PC-3 (cell line): ENCODE data around the gene DPP8. TPM values are rescaled to one million over a fixed set of nuclear protein-coding genes. Genes with fewer than 3 reads are reported as not detected.

Experiments
- ATAC-seq: fragments of 200-7000 bp; cut with Tn5 transposase; 2 replicates; pipeline ENCODE4 v1.9.1; 2020; ENCODE audit warnings: mild to moderate bottlenecking, moderate library complexity
- BruUV-seq: library from RNA; stranded (reverse); fragments of 400-500 nt; replicated peaks from 2 replicates; lab custom pipeline; 2021; lab: Mats Ljungman, UMichigan
- CTCF ChIA-PET: fragments of 300-600 bp; sonication (Branson Sonifier 250); formaldehyde crosslinking; loops from one replicate; lab custom pipeline; 2022; ENCODE audit warnings: antibody characterized with exemption; lab: Charles Lee
- POLR2A ChIA-PET: fragments of 300-600 bp; sonication (Branson Sonifier 250); formaldehyde crosslinking; loops from one replicate; lab custom pipeline; 2022; ENCODE audit warnings: antibody characterized with exemption; ENCODE audit not compliant: unreplicated experiment; lab: Charles Lee
- DNase-seq: peaks from one replicate; pipeline ENCODE4 v3.0.0-alpha.2; 2015
- H2AFZ ChIP-seq: fragments of 300-600 bp; sonication (generic); 2 replicates; pipeline ENCODE4 v1.6.0; 2016; ENCODE audit warnings: antibody characterized with exemption, low read length
- H3F3A ChIP-seq: fragments of 300-600 bp; sonication (generic); one replicate; pipeline ENCODE4 v1.6.0; 2017; ENCODE audit warnings: antibody characterized with exemption, low read length, control low read depth, mild to moderate bottlenecking; ENCODE audit not compliant: unreplicated experiment
- H3K27ac ChIP-seq: fragments of 300-600 bp; sonication (generic); 2 replicates; pipeline ENCODE4 v1.5.1; 2016; ENCODE audit warnings: mild to moderate bottlenecking, low read length
- H3K27me3 ChIP-seq: fragments of 300-600 bp; sonication (generic); 2 replicates; pipeline ENCODE4 v1.6.1; 2016; ENCODE audit warnings: low read length, mixed read lengths
- H3K36me3 ChIP-seq: fragments of 300-600 bp; sonication (generic); 2 replicates; pipeline ENCODE4 v1.6.1; 2016; ENCODE audit warnings: low read depth, mixed run types, low read length, mixed read lengths
- H3K4me1 ChIP-seq: fragments of 300-600 bp; sonication (generic); 2 replicates; pipeline ENCODE4 v1.5.1; 2016; ENCODE audit warnings: low read length; ENCODE audit not compliant: insufficient read depth
- H3K4me2 ChIP-seq: fragments of 300-600 bp; sonication (generic); 2 replicates; pipeline ENCODE4 v1.6.0; 2016; ENCODE audit warnings: low read length
- H3K4me3 ChIP-seq: fragments of 300-600 bp; sonication (generic); 2 replicates; pipeline ENCODE4 v1.5.1; 2016; ENCODE audit warnings: mild to moderate bottlenecking, low read length, mixed read lengths
- H3K79me2 ChIP-seq: fragments of 300-600 bp; sonication (generic); 2 replicates; pipeline ENCODE4 v1.6.1; 2017; ENCODE audit warnings: low read length, mixed read lengths
- H3K9ac ChIP-seq: fragments of 300-600 bp; sonication (generic); 2 replicates; pipeline ENCODE4 v1.6.0; 2016; ENCODE audit warnings: mild to moderate bottlenecking, low read length
- H3K9me2 ChIP-seq: fragments of 300-600 bp; sonication (generic); replicated peaks from 2 replicates; pipeline ENCODE4 v1.6.1; 2016; ENCODE audit warnings: mixed run types, low read length, mixed read lengths
- H3K9me3 ChIP-seq: fragments of 300-600 bp; sonication (generic); 2 replicates; pipeline ENCODE4 v1.6.1; 2016; ENCODE audit warnings: low read length, mixed read lengths
- H4K20me1 ChIP-seq: fragments of 300-600 bp; sonication (generic); 2 replicates; pipeline ENCODE4 v1.6.1; 2016; ENCODE audit warnings: low read length, mixed read lengths
- CTCF ChIP-seq: fragments of 300-600 bp; sonication (generic); conservative IDR thresholded peaks from 2 replicates; pipeline ENCODE4 v1.5.1; 2017; ENCODE audit warnings: antibody characterized with exemption, low read depth, mild to moderate bottlenecking, low read length
- EZH2 ChIP-seq: fragments of 300-600 bp; sonication (generic); IDR thresholded peaks from one replicate; pipeline ENCODE4 v1.6.1; 2017; ENCODE audit warnings: antibody characterized with exemption, mild to moderate bottlenecking, low read length; ENCODE audit not compliant: unreplicated experiment
- EZH2phosphoT487 ChIP-seq: fragments of 300-600 bp; sonication (generic); IDR thresholded peaks from 2 replicates; pipeline ENCODE4 v1.6.1; 2018; ENCODE audit warnings: mild to moderate bottlenecking, antibody characterized with exemption, low read length, borderline replicate concordance
- intact Hi-C: fragments of 100-400 bp; cut with micrococcal nuclease; formaldehyde crosslinking; loops from 2 replicates; pipeline ENCODE4 v1.9.0; 2023
- total RNA-seq: library from RNA; depleted of rRNA; stranded (reverse); fragments of >200 nt; gene quantifications from 2 replicates; pipeline ENCODE4 v1.2.3, GENCODE V29; 2014

The DPP8 gene
- total RNA-seq, 1 experiment from 2014 or later: 20.6 TPM

GRCh38 chr15:65517866-65518207 lies 348 bp upstream of the DPP8 start:
- Histone ChIP-seq H3K4me1 (peaks cover 13% of the 10 kb centered on the region), H3F3A (no peaks in the 10 kb centered on the region), H3K9me3 (no peaks in the 10 kb centered on the region), H3K27ac (no peak overlapping the region), H3K9ac (no peak overlapping the region), H2AFZ (peak overlapping the region; percentile 78), H4K20me1 (peaks cover 15% of the 10 kb centered on the region), H3K36me3 (0 out of 2 replicates have a peak, but pooled peaks cover 4% of the 10 kb centered on the region), H3K4me3 (peak overlapping the region; percentile 99; the same call in 1 of the 2 replicates), H3K79me2 (peaks cover 34% of the 10 kb centered on the region), H3K4me2 (peak overlapping the region; percentile 100), H3K27me3 (no peaks in the 10 kb centered on the region), H3K9me2 (no peaks in the 10 kb centered on the region)
- BruUV-seq: TSS peak; percentile 30
- peak; percentile 9 for ATAC-seq
- ChIA-PET CTCF (no interaction called here), POLR2A (no interaction called here)
- TF ChIP-seq CTCF: no peak; the same call in 1 of the 2 replicates
- no peak for TF ChIP-seq EZH2phosphoT487
- no peak for TF ChIP-seq EZH2
- DNase-seq: no peak
- intact Hi-C loops: no loop called here

DNA sequence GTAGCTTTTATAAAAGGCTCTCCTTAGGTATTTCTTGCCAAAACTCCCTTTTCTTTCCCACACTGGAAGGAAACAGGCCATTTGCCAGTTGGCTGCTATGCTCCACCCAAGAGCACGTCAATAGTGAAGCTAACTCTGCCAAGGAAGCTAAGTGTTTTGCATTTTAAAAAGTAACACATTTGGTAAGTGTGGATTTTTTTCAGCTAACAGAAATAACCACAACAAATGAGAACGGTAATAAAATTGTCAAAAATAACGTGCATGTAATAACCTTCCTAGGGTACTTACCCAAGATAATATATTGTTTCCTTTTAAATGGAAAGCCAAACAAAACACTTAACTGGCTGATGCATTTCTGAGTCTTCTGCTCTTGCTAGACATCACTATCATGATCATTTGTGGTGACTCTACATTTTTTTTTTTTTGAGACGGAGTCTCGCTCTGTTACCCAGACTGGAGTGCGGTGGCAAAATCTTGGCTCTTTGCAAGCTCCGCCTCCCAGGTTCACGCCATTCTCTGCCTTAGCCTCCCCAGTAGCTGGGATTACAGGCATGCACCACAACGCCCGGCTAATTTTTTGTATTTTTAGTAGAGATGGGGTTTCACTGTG lies 4.6 kb downstream of the DPP8 start:
- TF ChIP-seq CTCF (no peak), EZH2phosphoT487 (no peak), EZH2 (no peak)
- Histone ChIP-seq H3K4me1 (peaks cover 10% of the 10 kb centered on the region), H3F3A (no peaks in the 10 kb centered on the region), H4K20me1 (peaks cover 15% of the 10 kb centered on the region), H3K79me2 (peaks cover 34% of the 10 kb centered on the region), H3K4me2 (no peak overlapping the region), H2AFZ (no peak overlapping the region), H3K36me3 (peaks cover 18% of the 10 kb centered on the region; the same call in 1 of the 2 replicates), H3K4me3 (no peak overlapping the region), H3K27ac (no peak overlapping the region), H3K27me3 (no peaks in the 10 kb centered on the region), H3K9ac (no peak overlapping the region), H3K9me2 (no peaks in the 10 kb centered on the region), H3K9me3 (no peaks in the 10 kb centered on the region)
- ChIA-PET POLR2A (interaction anchor here (0.6 kb wide), 1 partner anchor 17 kb away, joined by 3 read pairs; no protein-coding TSS in a partner anchor), CTCF (no interaction called here)
- intact Hi-C loops: no loop called here
- no TSS peak for BruUV-seq
- no peak for ATAC-seq
- DNase-seq: no peak

GRCh38 chr15:65512189-65512588 lies 5.3 kb downstream of the DPP8 start:
- intact Hi-C loops: no loop called here
- no peaks in the 10 kb centered on the region for H3K9me3 ChIP-seq
- H3K4me3 ChIP-seq: no peak overlapping the region
- CTCF ChIA-PET: no interaction called here
- peaks cover 31% of the 10 kb centered on the region for H3K79me2 ChIP-seq
- H3K9ac ChIP-seq: no peak overlapping the region
- peaks cover 15% of the 10 kb centered on the region for H4K20me1 ChIP-seq
- peaks cover 18% of the 10 kb centered on the region; the same call in 1 of the 2 replicates for H3K36me3 ChIP-seq
- no peaks in the 10 kb centered on the region for H3K27me3 ChIP-seq
- no peak for TF ChIP-seq EZH2
- no peak for TF ChIP-seq EZH2phosphoT487
- no peak for TF ChIP-seq CTCF
- peaks cover 9% of the 10 kb centered on the region for H3K4me1 ChIP-seq
- no peak overlapping the region for H3K27ac ChIP-seq
- POLR2A ChIA-PET: interaction anchor here (0.6 kb wide), 2 partner anchors 17 to 73 kb away, joined by 3 read pairs; no protein-coding TSS in a partner anchor
- no peaks in the 10 kb centered on the region for H3F3A ChIP-seq
- no peak for ATAC-seq
- no peak overlapping the region for H3K4me2 ChIP-seq
- H3K9me2 ChIP-seq: no peaks in the 10 kb centered on the region
- no peak overlapping the region for H2AFZ ChIP-seq
- no TSS peak for BruUV-seq
- no peak for DNase-seq
